HG03139 (cell line): Measurements from ENCODE around the gene RPL37.
"Not testable (repeated sequence)": the region's sequence is repeated elsewhere in the genome, so short reads cannot be mapped to it uniquely, and the experiment has no call there.

Source experiments
- ATAC-seq: cut with Tn5 transposase; IDR thresholded peaks from one replicate; pipeline ENCODE4 v1.9.1; 2021; ENCODE audit not compliant: unreplicated experiment

Gene RPL37

GRCh38 chr5:40834391-40834848 lies 602 bp downstream of the RPL37 start:
- ATAC-seq: peak; percentile 1

- no peak for ATAC-seq
Measured at GRCh38 chr5:40833712-40834229, 1.3 kb downstream of the RPL37 start.

DNA sequence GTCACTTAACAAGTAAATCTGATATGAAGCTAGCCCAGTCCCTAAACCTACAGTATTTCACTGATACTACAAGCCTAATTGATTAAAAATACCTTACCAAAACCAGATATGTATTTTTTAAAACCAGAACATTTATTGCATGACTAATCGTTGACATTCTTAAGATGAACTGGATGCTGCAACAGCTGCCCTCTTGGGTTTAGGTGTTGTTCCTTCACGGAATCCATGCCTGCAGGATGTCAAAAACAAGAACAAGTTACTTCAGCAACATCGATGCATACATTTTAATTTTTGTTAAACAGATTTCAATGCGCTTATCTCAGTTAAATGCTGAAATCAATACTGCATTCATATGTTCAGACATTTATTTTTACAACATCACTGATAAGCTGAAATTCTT lies 2.7 kb downstream of the RPL37 start:
- ATAC-seq: no peak

GRCh38 chr5:40831346-40832210 lies 3.4 kb downstream of the RPL37 start:
- no peak for ATAC-seq

- no peak for ATAC-seq
Measured at GRCh38 chr5:40829748-40830533, 5.1 kb downstream of the RPL37 start.

GRCh38 chr5:40828690-40829661 lies 6.0 kb downstream of the RPL37 start:
- ATAC-seq: no peak

DNA sequence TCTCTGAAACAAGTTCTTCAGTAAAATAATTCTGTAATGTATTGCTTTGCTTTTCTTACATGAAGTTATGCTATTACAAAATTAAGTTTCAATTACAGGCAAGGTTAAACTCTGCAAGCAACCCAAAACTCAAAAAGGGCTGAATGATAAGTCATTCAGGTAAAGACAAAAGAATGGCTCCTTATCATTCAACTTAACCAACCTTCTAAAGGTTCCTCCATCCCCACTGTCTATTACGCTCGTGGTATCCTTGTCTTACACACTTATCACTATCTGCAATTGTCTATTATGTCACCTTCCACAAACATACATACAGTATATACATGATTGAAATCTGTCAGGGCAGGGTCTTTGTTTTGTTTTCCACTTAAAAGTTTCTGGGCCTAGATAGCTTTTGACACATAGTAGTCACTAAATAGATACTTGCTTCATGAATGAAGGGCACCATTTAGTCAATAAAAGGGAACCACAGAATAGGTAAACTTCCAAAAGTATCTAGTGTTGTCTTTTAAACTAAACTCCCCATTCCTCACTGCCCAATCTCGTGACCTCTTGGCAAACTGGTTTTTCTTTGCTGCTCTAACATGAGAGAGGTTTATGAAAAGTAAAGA lies 6.9 kb downstream of the RPL37 start:
- ATAC-seq: no peak

- no peak for ATAC-seq
Measured at GRCh38 chr5:40827188-40827977, 7.6 kb downstream of the RPL37 start.

DNA sequence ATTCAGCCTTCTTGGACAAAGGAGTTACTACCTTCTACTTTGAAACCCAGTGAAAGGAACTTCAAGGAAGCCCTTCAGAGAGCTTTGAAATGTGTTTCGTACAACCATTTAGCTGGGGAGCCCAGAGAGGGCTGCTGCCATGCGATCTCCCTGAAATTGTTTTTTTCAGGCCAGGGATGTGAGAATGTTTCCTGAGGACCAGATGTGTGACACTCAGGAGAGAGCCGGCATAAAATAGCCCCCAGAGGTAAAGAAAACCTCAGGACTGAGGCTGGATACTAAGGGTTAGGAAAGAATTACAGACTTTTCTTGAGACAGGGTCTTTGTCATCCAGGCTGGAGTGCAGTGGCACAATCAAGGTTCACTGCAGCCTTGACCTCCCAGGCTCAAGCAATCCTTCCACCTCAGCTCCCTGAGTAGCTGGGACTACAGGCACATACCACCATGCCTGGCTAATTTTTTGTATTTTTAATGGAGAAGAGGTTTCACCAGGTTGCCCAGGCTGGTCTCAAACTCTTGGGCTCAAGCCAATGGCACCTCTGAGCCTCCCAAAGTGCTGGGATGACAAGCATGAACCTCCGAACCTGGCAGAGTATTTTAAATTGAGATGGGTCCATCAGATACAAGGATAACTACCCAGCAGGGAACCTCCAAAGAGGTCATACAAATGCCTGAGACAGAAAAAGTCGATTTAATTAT lies 8.4 kb downstream of the RPL37 start:
- ATAC-seq: no peak

DNA sequence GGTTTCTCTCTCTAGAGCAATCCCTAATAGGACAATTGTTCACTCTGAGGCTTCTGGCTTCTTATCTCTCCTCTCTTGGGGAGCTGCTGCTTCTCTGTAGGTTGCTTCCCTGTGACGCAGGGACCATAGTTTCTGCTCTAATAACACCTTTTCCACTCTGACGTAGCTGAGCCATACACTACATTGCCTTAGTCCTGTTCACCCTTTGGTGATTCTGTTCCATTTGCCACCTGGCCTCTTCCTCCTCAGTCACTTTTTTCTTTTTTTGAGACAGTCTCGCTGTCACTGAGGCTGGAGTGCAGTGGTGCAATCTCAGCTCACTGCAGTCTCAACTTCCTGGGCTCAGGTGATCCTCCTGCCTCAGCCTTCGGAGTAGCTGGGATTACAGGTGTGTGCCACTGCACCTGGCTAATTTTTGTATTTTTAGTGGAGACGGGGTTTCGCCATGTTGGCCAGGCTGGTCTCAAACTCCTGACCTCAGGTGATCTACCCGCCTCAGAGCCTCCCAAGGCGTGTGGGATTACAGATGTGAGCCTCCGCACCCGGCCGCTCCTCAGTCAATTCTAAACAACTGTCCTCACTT lies 9.5 kb downstream of the RPL37 start:
- not testable (repeated sequence) for ATAC-seq

DNA sequence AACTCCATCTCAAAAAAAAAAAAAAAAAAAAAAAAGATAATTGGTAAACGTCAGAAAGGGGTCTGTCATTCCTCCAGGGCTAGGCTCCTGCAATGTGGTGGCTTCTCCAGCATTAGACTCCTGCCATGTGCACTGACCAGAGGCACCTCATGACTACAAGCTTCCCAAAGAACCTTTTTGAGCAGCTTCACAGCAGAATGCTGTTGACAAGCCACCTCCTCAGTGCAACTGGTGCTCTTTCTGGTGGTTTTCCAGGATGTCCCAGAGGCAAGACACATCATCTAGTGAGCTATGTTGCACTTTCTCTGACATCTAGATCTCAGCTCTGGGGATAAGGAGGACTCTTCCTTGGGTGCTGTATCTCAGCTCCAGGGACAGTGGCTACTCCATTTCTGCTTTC lies 11.6 kb downstream of the RPL37 start:
- ATAC-seq: no peak

DNA sequence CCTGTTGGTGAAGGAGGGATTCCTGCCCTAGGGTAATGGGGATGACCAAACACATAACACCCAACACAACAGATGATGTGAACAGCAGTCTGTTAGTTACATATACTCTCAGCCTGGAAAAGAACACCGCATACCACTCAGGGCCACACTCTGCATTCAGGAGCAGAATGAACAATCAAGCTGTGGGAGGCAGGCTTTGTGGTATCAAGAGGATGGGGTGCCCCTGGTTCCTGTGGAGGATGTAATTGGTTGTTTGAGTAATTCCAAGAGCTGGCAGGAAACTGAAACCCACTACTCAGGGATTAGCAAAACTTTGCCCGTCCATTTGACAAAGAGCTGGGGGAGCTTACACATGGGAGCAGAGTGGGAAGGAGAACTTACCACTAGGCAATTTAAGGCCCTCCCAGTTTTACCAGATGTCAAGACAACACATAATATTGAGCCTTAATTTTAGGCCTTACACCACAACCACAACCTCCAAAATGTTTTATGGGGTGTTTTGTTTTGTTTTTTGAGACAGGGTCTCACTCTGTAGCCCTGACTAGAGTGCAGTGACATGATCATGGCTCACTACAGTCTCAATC lies 21.2 kb downstream of the RPL37 start:
- ATAC-seq: no peak

DNA sequence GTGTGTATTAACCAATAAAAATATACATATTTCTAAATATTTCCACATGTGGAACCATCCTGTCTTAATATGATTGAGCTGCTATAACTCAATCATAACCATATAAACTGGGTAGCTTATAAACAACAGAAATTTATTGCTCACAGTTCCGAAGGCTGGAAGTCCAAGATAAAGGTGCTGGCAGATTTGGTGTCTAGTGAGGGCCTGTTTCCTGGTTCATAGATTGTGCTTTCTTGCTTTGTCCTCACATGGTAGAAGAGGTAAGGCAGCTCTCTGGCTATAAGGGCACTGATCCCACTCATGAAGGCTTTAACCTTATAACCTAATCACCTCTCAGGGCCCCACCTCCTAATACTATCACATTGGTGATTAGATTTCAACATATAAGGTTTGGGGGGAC lies 22.9 kb downstream of the RPL37 start:
- no peak for ATAC-seq

GRCh38 chr5:40801771-40802562 lies 33.1 kb downstream of the RPL37 start:
- ATAC-seq: no peak

- no peak for ATAC-seq
Measured at GRCh38 chr5:40799258-40799657, 35.8 kb downstream of the RPL37 start.

DNA sequence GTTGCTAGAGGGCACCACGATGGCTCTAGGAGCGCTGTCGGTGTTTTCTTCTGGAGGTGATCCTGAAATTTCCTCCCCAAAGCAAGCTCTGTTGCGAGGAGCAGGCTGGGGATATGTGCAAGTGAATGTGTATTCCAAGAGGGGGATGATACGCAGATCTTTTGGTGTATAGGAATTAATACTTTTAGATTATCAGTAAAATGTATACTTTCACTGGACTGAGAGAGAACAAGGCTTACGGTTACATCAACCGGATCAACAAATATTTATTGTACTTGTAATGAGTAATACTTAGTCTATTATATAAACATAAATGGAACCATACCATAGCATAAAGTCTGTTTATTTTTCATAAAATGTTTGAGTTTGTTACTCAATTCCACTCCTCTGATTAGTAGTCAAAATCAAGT lies 36.2 kb downstream of the RPL37 start:
- no peak for ATAC-seq
